ENCODE measurements around the gene TCEA3. TPM values are rescaled to one million over a fixed set of nuclear protein-coding genes. Genes with fewer than 3 reads are reported as not detected.

The TCEA3 gene
- total and polyA plus RNA-seq, 7 donors, result 26.9 to 222 (median 66.2) TPM

GRCh38 chr1:23344111-23344986 is 80.2 kb downstream of the TCEA3 start, which contains the start of gene HNRNPR:
Gene HNRNPR (minus strand): TSS chr1:23344284. CDS start chr1:23341008, 3,276 bp downstream.
- DNase-seq, result peak; percentile 100
- Histone ChIP-seq H3K27ac (peak within 1 kb of the TSS; percentile 91 to 99 (median 98)), H3K27me3 (no peaks in the 10 kb centered on the region), H3K9me3 (no peaks in the 10 kb centered on the region), H3K4me1 (peaks cover 0 to 48% (median 44%) of the 10 kb centered on the region in 4 donors), H3K36me3 (no peaks in the 10 kb centered on the region), H3K4me3 (peak within 1 kb of the TSS; percentile 68 to 92 (median 84))
- TF ChIP-seq POLR2A (IDR thresholded peaks at IDR 0.05) (peak; percentile 83), EP300 (IDR thresholded peaks at IDR 0.05) (no peak), POLR2AphosphoS5 (IDR thresholded peaks at IDR 0.05) (peak; percentile 23 to 84 (median 76)), CTCF (IDR thresholded peaks at IDR 0.05) (no peak)
- intact Hi-C loops (cut with DNase I), result loop anchor here (1.0 to 2.0 kb wide), 3 partner anchors 24 to 78 kb away; no protein-coding TSS in a partner anchor
- 0% methylated on average over 87 of the region's 87 CpGs for WGBS, 2 donors

- no peaks in the 10 kb centered on the region for H3K27me3 ChIP-seq
- peak; percentile 70 for DNase-seq
- no peaks in the 10 kb centered on the region for H3K36me3 ChIP-seq
- intact Hi-C loops (cut with DNase I), result loop anchor here (1.0 to 2.0 kb wide), 3 partner anchors 25 to 79 kb away; no protein-coding TSS in a partner anchor
- peak overlapping the region; percentile 91 to 99 (median 98) for H3K27ac ChIP-seq
- H3K4me3 ChIP-seq, result peak overlapping the region; percentile 68 to 92 (median 84)
- WGBS, 2 donors, result 0% methylated on average over 66 of the region's 66 CpGs
- H3K9me3 ChIP-seq, result no peaks in the 10 kb centered on the region
- TF ChIP-seq EP300 (IDR thresholded peaks at IDR 0.05) (no peak), CTCF (IDR thresholded peaks at IDR 0.05) (no peak), POLR2A (IDR thresholded peaks at IDR 0.05) (no peak), POLR2AphosphoS5 (IDR thresholded peaks at IDR 0.05) (peak in 2 of 4 donors; percentile 12 to 54)
- H3K4me1 ChIP-seq, result peaks cover 0 to 57% (median 53%) of the 10 kb centered on the region in 4 donors
Observed at GRCh38 chr1:23343221-23344110, 81.1 kb downstream of the TCEA3 start.

- intact Hi-C loops (cut with DNase I), result no loop called here
- 2 to 6% methylated on average over 10 of the region's 10 CpGs for WGBS, 2 donors
- H3K4me1 ChIP-seq, result peaks cover 0 to 70% (median 65%) of the 10 kb centered on the region in 4 donors
Observed at GRCh38 chr1:23341931-23342692, 82.4 kb downstream of the TCEA3 start.

More at GRCh38 chr1:23341931-23342692, 82.4 kb downstream of the TCEA3 start:
- TF ChIP-seq POLR2A (IDR thresholded peaks at IDR 0.05) (no peak), POLR2AphosphoS5 (IDR thresholded peaks at IDR 0.05) (no peak), EP300 (IDR thresholded peaks at IDR 0.05) (no peak), CTCF (IDR thresholded peaks at IDR 0.05) (no peak)
- Histone ChIP-seq H3K27me3 (no peaks in the 10 kb centered on the region), H3K27ac (peak overlapping the region; percentile 34 to 99 (median 98)), H3K36me3 (peaks cover 0 to 11% (median 5%) of the 10 kb centered on the region in 4 donors), H3K4me3 (peak overlapping the region; percentile 3 to 92 (median 76)), H3K9me3 (no peaks in the 10 kb centered on the region)
- DNase-seq, result no peak

Data from sigmoid colon (tissue), 7 donors.